Nucleus accumbens (tissue), 56 donors: ENCODE results near the gene XYLT1.

Source experiments
- DNase-seq, 56 donors: peaks; one replicate each; lab custom pipeline; 2025; lab: John Stamatoyannopoulos, UW

The XYLT1 gene

DNA sequence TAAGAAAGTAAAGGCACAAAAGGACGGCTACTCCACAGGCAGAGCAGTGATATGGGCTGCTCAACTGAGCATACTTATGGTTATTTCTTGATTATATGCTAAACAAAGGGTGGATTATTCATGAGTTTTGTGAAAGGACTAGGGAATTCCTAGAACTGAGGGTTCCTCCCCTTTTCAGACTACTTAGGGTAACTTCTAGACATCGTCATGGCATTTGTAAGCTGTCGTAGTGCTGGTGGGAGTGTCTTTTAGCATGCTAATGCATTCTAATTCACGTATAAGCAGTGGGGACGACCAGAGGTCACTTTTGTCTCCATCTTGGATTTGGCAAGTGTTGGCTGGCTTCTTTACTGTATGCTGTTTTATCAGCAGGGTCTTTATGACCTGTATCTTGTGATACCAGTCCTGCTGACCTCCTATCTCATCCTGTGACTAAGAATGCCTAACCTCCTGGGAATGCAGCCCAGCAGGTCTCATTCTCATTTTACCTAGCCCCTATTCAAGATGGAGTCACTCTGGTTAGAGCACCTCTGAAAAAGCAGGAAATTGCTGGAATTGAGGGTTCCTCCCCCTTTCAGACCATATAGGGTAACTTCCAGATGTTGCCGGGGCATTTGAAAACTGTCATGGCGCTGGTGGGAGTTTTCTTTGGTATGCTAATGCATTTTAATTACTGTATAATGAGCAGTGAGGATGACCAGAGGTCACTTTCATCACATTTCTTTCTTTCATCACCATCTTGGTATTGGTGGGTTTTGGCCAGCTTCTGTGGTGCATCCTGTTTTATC is 388.5 kb downstream of the XYLT1 start:
- no peak for DNase-seq

DNA sequence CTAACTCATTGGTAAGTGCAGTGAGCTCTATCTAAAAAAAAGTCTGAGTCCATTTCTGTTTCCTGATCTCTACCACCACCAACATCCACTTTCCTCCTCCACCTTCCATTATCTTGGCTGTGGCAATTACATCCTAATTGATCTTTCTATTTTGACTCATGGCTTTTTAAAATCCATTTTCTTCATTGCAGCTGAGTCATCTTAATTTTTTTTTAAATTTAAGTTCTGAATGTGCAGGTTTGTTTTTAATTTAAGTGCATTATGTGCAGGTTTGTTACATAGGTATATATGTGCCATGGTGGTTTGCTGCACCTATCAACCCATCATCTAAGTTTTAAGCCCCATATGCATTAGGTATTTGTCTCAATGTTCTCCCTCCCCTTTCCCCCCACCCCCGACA is 390.7 kb downstream of the XYLT1 start:
- no peak for DNase-seq

DNA sequence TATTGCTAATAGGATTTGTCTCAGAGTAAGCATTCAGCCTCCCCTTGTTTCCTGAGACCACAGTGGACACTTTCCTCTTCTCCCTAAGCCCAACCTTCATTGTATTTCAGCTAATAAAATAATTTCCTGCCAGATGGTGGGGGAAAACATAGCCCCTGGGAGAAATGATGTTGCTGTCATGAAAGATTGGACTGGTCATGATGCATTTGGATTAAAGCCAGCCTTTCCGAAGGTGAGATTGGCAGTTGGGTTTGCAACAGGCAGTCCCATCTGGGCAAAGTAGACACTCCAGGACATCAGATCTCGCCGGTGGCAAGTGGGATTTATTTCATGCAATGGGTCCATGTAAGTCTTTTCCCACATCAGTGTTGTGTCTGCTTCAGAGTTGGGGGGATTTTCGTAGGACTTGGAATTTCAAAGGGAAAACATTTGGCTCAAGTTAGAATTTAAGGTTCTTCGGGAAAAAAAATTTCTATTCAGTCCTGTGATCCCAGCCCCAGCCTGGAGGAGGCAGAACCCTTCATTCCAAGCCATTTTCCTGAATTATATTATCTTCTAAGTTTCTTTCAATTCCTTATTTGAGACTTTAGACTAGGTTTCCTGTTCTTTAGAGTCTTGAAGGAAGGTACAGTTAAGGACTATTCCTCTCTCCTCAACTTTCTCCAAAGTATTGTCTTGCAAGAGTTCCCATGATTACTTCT is 391.7 kb downstream of the XYLT1 start:
- no peak for DNase-seq

DNA sequence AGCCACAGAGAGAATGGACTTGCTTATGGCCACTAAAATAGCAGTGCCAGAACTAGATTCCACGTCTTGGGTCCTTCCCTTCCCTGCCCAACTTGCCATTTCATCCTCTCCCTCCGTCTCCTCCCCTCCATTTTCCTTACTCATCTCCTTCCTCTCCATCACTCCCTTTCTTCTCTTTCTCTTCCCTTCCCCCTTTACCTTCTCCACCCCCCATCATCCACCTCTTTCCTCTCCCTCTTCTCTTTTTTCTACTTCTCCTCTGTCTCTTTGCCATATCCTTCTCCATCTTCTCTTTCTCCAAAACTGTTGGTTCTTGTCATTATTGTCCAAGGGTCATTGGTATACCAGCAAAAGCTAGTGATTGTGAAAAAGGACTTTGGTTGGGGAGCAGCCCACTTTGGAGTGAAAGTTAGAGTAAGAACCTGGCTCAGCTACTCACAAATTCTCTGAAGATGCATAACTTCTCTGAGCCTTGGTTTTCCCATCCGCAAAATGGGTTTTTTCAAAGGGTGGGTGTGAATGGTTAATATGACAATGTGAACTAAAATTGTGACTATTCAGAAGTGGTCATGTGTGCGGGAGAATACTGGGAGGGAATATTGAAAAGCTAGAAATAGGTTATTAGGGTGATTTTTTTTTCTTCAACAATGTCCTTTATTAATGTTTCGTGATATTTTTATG is 393.8 kb downstream of the XYLT1 start:
- DNase-seq = no peak

DNA sequence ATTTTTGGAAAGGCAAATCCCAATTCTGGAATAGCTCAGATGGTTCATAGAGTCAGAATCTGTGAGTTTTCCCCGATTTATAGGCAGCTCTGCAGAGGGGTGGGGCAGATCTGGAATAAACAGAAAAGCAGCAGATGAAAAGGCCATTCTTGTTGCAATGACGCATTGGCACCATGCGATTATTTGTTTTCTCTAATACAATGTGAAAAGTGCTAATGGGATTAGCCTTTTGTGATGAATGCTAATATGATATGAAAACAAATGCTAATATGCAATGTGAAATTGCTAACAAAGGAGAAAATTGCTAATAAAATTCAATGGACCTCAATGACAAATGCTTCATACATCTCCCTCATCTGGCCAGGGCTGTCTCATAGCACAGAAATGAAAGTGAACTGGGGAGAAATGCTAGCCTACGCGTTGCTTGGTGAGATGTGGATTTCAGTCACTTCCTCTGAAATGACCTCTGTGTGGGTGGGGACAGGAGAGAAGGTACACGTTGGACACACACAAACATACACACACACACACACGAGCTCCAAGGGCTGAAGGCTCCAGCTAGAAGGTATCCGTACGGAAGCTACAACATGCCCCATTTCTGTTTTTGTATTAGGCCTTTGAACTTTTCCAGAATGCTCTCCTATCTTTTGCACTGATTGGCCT is 394.5 kb downstream of the XYLT1 start:
- peak in 1 of 56 donors; percentile 2 for DNase-seq

DNA sequence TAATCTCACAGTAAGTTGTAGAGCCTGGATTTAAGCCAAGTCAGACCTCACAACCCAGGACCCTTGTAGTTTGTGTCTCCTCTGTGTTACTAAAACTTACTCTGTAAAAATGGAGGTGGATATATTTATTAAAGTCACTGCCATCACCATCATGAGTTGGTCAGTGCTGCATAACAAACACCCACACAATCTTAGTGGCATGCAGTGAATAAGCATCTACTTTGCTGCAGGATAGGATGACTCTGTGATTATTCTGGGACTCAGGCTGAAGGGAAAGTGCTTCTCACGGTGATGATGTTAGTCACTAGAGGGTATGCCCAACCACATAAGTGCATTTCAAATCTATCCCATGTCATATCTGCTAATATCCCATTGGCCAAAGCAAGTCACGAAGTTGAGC is 398.7 kb downstream of the XYLT1 start:
- no peak for DNase-seq

DNA sequence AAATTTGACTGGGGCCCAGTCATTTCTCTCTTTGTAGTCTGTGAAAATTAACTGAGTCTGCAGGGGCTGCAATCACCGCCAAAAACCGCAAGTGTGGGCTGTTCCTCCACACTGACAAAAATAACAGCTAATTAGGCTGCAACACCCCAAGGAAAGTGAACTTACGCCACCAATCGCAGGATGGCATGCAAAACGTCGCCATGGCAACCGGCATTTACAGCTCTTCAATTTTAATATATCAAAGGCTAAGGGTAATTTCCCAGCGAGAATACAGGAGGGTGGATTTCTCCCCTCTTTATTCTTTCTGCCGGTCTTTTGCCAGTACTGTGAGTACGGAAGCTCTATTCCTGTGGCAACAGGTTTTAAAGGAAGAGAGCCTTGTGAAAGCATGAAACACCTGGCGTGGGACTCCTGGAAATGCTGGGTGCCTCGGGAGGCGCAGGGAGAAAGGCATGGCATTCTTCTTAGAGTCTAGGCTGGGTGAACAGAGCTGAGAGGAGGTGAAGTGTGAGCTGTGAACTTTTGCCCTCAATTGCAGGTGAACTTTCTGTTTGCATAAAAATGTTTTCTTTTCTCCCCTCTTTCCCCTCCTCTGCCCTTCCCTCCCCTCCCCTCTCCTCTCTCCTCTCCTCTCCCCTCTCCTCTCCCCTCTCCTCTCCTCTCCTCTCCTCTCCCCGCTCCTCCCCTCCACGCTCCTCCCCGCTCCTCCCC is 399.7 kb downstream of the XYLT1 start:
- DNase-seq = peak in 41 of 56 donors; percentile 2 to 86 (median 41)

DNA sequence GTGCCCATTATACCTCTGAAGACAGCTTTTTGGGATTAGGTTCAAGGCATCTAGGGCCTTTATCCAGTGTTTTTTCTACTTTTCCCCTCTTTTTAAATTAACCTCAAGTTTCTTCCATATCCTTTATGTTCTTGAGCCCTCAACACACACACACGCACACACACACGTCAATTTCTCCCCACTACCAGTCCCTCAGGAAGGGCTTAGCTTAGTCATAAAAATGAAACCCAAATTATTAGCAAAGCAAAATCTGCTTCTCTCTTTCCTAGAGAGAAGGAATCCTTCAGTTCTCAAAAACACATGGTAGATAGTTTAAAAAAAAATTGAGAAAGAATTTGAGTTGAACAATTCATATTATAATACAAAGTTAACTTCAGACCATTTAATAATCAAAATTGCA is 401.1 kb downstream of the XYLT1 start:
- DNase-seq = no peak

DNA sequence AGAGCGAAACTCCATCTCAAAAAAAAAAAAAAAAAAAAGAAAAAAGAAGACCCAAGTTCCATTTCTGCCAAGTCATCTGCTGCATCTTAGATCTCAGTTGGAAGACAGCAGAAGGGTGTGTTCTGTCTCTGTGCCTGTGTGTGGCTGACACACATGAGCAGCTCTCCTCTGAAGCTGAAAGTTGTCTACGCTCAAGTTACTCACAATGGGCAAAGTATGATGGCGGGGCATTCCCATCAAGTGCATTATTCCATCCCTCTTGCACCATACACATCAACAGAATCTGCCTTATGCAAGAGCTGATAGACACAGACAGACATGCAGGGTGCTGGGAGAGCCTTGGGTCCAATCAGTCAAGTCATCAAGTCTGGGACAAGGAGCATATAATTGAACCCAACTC is 402.2 kb downstream of the XYLT1 start:
- no peak for DNase-seq

DNA sequence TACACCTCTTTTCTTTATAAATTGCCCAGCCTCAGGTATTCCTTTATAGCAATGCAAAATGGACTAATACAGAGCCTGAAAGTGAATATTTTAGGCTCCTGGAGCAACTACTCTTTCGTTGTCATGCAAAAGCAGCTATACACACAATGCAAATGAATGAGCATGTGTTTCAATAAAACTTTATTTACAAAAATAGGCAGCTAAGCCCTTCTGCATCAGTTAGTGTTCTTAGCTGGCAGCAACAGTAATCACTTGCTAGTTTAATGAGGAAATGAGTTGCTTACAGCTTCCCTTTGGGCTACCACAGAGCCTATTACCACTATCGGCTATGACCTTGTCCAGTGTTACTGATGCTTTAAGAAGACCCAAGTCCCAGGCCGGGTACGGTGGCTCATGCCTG is 402.9 kb downstream of the XYLT1 start:
- DNase-seq = no peak

DNA sequence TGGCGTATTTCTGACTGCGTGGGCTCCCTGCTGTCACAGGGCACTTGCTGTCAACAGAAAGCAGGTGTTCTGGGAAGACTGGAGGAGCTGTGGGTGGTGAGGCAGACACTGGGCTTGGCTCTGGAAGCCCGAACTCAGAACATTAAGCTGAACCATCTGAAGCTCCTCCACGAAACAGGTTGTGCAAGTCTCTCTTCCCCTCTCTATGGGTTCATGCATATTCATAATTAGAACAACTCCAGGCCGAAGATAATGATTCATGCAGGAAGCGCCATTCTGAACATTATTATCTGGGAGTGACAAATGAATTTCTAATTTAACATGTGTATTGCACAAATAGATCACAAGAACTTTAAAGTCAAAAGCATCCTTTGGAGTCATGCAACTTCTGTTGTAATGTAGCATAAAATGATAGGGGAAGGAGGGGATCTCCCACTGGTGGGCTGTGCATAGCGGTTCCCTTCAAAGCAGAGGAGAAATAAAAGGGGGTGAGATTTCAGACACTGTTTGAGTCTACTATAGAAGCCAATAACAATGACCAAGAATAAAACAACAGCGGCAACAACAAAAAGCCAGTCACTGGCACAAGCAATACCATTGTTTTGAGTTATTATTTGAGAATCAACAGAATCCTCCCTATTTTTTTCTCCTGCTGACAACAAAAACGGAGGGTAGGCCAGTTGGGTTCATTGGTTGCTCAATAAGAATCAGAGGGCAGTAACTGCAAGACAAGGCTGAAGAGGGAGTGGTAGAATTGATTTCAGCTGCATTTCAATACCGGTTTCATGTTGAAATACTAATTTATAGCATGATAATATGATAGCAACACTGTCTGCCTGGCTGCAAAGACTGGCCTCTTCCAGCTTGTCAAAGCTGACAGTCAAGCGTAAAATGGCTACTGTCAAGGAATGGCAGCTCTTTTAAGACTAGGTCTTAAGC is 407.3 kb downstream of the XYLT1 start:
- peak in 1 of 56 donors; percentile 13 for DNase-seq

DNA sequence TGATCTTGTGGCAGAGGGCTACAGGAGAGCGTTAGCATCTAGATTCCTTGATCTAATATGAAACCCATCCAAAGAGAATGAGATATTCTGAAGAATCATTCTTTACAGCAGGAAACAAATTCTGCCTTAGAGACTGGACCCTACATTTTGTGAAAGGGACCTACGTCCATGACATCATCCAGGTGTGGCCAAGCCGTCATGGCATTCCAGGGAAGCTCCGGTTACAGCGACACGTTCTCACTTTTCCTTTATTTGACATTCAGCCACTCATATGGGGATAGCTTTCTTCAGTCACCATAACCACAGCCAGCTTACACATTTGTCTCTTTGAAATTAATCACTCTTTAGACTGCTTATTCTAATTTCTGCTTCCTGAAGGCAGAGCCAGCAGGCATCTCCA is 408.1 kb downstream of the XYLT1 start:
- DNase-seq = no peak

DNA sequence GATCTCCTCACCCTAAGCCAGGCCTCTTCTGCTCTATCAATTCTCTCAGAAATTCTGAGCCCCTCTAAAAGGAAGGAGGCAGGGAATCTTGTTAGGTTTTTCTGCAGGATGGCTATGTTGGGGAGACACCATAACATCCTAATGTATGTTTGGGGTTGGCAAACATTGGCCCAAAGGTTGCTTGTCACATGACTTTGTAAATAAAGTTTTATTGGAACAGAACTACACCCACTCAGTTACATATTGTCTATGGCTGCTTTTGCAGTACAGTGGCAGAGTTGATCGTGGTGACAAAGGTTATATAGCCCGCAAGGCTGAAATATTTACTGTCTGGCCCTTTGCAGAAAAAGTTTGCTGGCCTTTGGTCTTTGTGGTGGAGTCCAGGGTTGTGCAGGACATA is 409.4 kb downstream of the XYLT1 start:
- no peak for DNase-seq

DNA sequence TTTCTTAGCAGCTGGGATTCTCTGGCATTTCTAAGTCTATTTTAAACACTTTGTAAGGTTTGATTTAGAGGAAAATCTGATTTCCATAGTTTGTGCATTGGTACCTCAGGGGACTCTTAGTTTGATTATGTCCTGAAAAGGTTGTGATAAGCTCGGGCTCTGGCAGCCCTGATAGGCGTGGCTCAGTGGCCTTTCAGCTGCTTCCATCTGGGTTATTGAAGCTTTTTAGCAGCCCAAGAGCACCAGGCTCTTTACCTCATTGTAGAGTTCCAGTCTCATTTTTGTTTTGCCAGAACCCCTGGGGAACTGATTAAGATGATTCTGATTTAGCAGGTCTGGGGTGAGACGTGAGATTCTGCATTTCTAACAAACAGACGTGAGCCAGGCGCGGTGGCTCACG is 412.3 kb downstream of the XYLT1 start:
- no peak for DNase-seq

DNA sequence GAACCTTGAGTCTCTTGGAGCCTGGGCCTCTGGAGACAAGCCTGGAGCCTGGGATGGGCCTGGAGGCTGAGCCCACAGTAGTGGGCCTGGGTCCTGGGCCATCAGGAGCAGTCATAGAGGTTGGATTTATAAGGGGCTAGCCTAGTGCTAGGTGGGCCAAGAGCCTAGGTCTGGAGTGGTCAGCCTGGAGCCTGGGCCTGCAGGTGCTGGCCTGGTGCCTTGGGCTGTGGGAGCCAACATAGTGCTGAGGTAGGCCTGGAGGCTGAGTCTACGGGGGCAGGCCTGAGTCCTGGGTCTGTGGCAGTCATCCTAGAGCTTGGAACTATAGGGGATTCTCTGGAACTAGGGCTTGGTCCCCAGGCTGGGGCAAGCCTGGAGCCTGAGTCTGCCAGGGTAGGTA is 414.1 kb downstream of the XYLT1 start:
- DNase-seq = no peak

DNA sequence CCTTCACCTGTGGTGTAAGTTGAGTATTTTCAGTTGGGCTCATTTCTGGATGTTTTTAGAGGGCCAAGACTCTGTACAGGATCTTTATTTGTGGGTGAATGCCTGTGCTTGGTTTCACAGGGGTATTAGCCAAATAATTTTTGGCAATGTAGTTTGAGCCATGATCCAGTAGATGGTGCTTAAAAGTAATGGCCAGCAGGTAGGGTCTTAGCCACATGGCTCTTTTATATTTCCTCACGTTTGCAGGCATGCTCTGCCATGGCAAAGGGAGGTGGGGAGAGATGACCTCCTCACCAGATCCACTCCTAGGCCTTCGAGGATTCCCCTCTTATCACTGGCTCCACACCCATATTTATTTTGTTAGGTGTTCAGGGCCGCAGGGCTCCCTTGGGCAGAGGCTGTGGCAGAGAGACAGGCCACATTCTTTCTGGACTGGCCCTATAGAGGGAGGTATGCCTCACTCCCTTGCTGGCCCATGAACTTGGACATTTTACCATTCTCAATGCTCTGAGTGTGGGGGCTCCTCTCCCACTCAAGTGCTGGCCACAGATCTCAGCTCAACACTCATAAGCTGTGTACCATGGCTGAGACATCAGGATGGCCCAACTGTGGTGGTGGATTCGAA is 417.1 kb downstream of the XYLT1 start:
- no peak for DNase-seq
